AG09309 (cell line): ENCODE measurements around the gene COQ5.
"Not testable (repeated sequence)": the region's sequence is repeated elsewhere in the genome, so short reads cannot be mapped to it uniquely, and the experiment has no call there.

Experiments used
- DNase-seq: peaks from one replicate; pipeline ENCODE4 v3.0.0-alpha.2; 2010; ENCODE audit warnings: low read depth
- H3K4me3 ChIP-seq: 2 replicates; pipeline ENCODE4 v1.5.1; 2011; ENCODE audit warnings: mild to moderate bottlenecking, low read depth, low read length, moderate library complexity; ENCODE audit not compliant: control insufficient read depth
- CTCF ChIP-seq: IDR thresholded peaks from 2 replicates; pipeline ENCODE4 v1.5.1; 2011; ENCODE audit warnings: mild to moderate bottlenecking, low read depth, low read length, inconsistent platforms; ENCODE audit not compliant: insufficient read depth, control insufficient read depth; ENCODE audit errors: missing control alignments

Gene COQ5

GRCh38 chr12:120495186-120495730 lies 33.7 kb downstream of the COQ5 start:
- H3K4me3 ChIP-seq = peak overlapping the region; percentile 97
- TF ChIP-seq CTCF = no peak
- no peak for DNase-seq

- DNase-seq = no peak
- no peak for TF ChIP-seq CTCF
- no peak overlapping the region for H3K4me3 ChIP-seq
Measured at GRCh38 chr12:120490833-120491512, 38.0 kb downstream of the COQ5 start.

DNA sequence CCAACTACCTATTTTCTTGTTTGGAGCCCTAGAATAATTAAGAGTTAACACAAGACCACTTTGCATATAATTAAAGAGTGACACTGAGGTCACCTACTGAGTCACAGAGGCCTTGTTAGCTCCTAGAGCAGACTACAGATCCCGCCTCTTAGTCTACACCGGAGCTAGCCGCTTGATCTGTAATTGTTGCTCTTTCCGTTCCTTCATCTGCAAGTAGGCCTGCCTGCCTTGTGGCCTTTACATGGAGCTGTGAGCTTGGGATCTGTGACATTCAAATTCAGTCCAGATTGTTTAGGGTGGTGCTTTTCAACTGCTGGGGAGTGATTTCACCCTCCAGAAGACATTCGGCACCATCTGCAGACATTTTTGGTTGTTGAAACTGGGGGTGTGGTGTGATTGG lies 38.6 kb downstream of the COQ5 start:
- no peak for TF ChIP-seq CTCF
- DNase-seq = no peak
- no peak overlapping the region for H3K4me3 ChIP-seq

DNA sequence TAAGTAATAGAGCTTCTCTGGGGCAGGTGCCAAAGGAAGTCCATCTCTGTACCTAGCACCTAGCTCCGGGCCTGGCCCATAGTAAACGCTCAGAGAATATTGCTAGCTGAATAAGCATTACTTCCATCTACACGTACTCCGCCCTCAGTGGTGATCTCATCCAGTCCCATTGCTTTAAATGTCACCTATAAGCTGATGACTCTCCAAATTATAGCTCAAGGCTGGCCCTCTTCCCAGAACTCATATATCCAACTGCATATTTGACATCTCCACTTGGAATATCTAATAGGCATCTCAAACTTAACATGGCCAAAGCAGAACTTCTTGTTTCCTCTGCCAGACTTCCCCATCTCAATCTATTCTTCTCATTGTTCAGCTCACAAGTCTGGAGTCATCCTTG lies 39.9 kb downstream of the COQ5 start:
- TF ChIP-seq CTCF = no peak
- DNase-seq = no peak
- no peak overlapping the region for H3K4me3 ChIP-seq

GRCh38 chr12:120488057-120488640 lies 40.8 kb downstream of the COQ5 start:
- DNase-seq = no peak
- H3K4me3 ChIP-seq = no peak overlapping the region
- TF ChIP-seq CTCF = no peak

DNA sequence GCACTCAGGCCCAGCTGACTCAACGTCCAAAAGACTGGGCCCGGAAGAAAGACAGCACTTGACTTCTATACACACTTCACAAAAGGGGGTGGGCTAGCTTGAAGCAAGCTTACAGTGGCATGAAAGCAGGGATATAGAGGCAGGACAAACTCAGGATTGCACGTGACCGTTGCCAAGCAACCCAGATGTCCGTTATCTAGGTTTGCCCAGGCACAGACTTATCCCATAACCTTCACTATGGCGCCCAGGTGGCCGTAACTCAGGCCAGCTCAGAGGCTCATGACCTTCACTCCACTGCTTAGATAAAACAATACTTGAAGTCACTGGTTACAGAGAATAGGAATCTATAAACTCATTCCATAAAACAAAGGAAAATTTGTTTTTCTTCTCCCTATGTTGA lies 41.4 kb downstream of the COQ5 start:
- DNase-seq, H3K4me3 ChIP-seq: not testable (repeated sequence)

GRCh38 chr12:120485961-120486881 lies 42.7 kb downstream of the COQ5 start:
- H3K4me3 ChIP-seq = no peak overlapping the region
- TF ChIP-seq CTCF = no peak
- no peak for DNase-seq
